Glutamatergic neuron (in vitro differentiated cells): ENCODE results near the gene NPAS2. TPM values are rescaled to one million over a fixed set of nuclear protein-coding genes. Genes with fewer than 3 reads are reported as not detected.

Source experiments
- DNase-seq: peaks from one replicate; pipeline ENCODE4 v3.0.0; 2022
- H3K27ac Mint-ChIP-seq: one replicate; pipeline ENCODE4 v1.8.0; 2020; ENCODE audit warnings: mild to moderate bottlenecking, mixed read lengths, inconsistent platforms; ENCODE audit not compliant: unreplicated experiment
- H3K27me3 Mint-ChIP-seq: one replicate; pipeline ENCODE4 v1.8.0; 2020; ENCODE audit warnings: mild to moderate bottlenecking, moderate library complexity, mixed read lengths, inconsistent platforms; ENCODE audit not compliant: unreplicated experiment
- H3K36me3 Mint-ChIP-seq: one replicate; pipeline ENCODE4 v1.8.0; 2020; ENCODE audit warnings: mild to moderate bottlenecking, mixed read lengths, inconsistent platforms; ENCODE audit not compliant: unreplicated experiment
- H3K4me1 Mint-ChIP-seq: one replicate; pipeline ENCODE4 v1.8.0; 2020; ENCODE audit warnings: mild to moderate bottlenecking, low read depth, mixed read lengths, inconsistent platforms; ENCODE audit not compliant: unreplicated experiment
- H3K4me3 Mint-ChIP-seq: one replicate; pipeline ENCODE4 v1.8.0; 2020; ENCODE audit warnings: mild to moderate bottlenecking, mixed read lengths, inconsistent platforms; ENCODE audit not compliant: unreplicated experiment
- H3K9me3 Mint-ChIP-seq: one replicate; pipeline ENCODE4 v1.8.0; 2020; ENCODE audit warnings: mild to moderate bottlenecking, moderate library complexity, mixed read lengths, inconsistent platforms; ENCODE audit not compliant: unreplicated experiment
- CTCF ChIP-seq: fragments of 200-600 bp; sonication (generic); IDR thresholded peaks from one replicate; pipeline ENCODE4 v1.5.0; 2021; ENCODE audit not compliant: partially characterized antibody, unreplicated experiment
- total RNA-seq: library from RNA; stranded (reverse); fragmentation: NEBNext Ultra II Directional; extraction: Animal tissue kit (Norgen Biotek cat#: 25700); gene quantifications from one replicate; pipeline ENCODE4 v1.2.1, GENCODE V29; 2021; ENCODE audit not compliant: unreplicated experiment

NPAS2 gene
- total RNA-seq, 1 donor from 2014 or later = 0.54 TPM

GRCh38 chr2:100992262-100992661 is 172.3 kb downstream of the NPAS2 start:
- Mint-ChIP-seq H3K36me3 (peaks cover 7% of the 10 kb centered on the region), H3K4me1 (peaks cover 6% of the 10 kb centered on the region)

GRCh38 chr2:100993294-100993693 is 173.4 kb downstream of the NPAS2 start:
- Mint-ChIP-seq H3K27me3 (peaks cover 10% of the 10 kb centered on the region), H3K4me1 (peaks cover 6% of the 10 kb centered on the region), H3K27ac (no peak overlapping the region), H3K9me3 (peaks cover 4% of the 10 kb centered on the region), H3K4me3 (no peak overlapping the region), H3K36me3 (peaks cover 7% of the 10 kb centered on the region)
- no peak for TF ChIP-seq CTCF
- no peak for DNase-seq

More at GRCh38 chr2:100992262-100992661, 172.3 kb downstream of the NPAS2 start:
- Mint-ChIP-seq H3K27ac (no peak overlapping the region), H3K27me3 (peaks cover 10% of the 10 kb centered on the region), H3K9me3 (peaks cover 4% of the 10 kb centered on the region), H3K4me3 (no peak overlapping the region)
- no peak for DNase-seq
- TF ChIP-seq CTCF = no peak

- no peaks in the 10 kb centered on the region for H3K36me3 Mint-ChIP-seq
- TF ChIP-seq CTCF = no peak
- H3K27me3 Mint-ChIP-seq = peaks cover 4% of the 10 kb centered on the region
- H3K4me1 Mint-ChIP-seq = peaks cover 6% of the 10 kb centered on the region
- DNase-seq = no peak
- H3K4me3 Mint-ChIP-seq = no peak overlapping the region
- no peak overlapping the region for H3K27ac Mint-ChIP-seq
- H3K9me3 Mint-ChIP-seq = peaks cover 1% of the 10 kb centered on the region
Observed at GRCh38 chr2:100995309-100996075, 175.6 kb downstream of the NPAS2 start.

GRCh38 chr2:100997509-100998234 is 177.7 kb downstream of the NPAS2 start:
- peaks cover 6% of the 10 kb centered on the region for H3K9me3 Mint-ChIP-seq
- H3K27me3 Mint-ChIP-seq = peaks cover 4% of the 10 kb centered on the region
- DNase-seq = no peak
- no peaks in the 10 kb centered on the region for H3K36me3 Mint-ChIP-seq
- H3K27ac Mint-ChIP-seq = no peak overlapping the region
- TF ChIP-seq CTCF = no peak
- no peak overlapping the region for H3K4me3 Mint-ChIP-seq
- H3K4me1 Mint-ChIP-seq = peaks cover 11% of the 10 kb centered on the region

- no peak overlapping the region for H3K4me3 Mint-ChIP-seq
- DNase-seq = no peak
- TF ChIP-seq CTCF = no peak
- H3K27me3 Mint-ChIP-seq = peaks cover 7% of the 10 kb centered on the region
- H3K4me1 Mint-ChIP-seq = peaks cover 11% of the 10 kb centered on the region
- H3K9me3 Mint-ChIP-seq = peaks cover 9% of the 10 kb centered on the region
- H3K36me3 Mint-ChIP-seq = no peaks in the 10 kb centered on the region
- no peak overlapping the region for H3K27ac Mint-ChIP-seq
Observed at GRCh38 chr2:100998235-100998573, 178.3 kb downstream of the NPAS2 start.
